WI38 (cell line): ENCODE data around the gene AGPS.

Experiments
- H3K4me3 ChIP-seq: 2 replicates; pipeline ENCODE4 v1.5.1; 2011; ENCODE audit warnings: low read depth, mild to moderate bottlenecking, control low read depth, low read length
- TF ChIP-seq, protein P1 (sequence below): IDR thresholded peaks from 2 replicates; pipeline ENCODE4 v1.5.1; 2012; ENCODE audit warnings: low read depth, mild to moderate bottlenecking, control low read depth, low read length

The AGPS gene

GRCh38 chr2:177394594-177394973 lies 2.0 kb downstream of the AGPS start:
- no peak overlapping the region for H3K4me3 ChIP-seq
- TF ChIP-seq, protein P1, sequence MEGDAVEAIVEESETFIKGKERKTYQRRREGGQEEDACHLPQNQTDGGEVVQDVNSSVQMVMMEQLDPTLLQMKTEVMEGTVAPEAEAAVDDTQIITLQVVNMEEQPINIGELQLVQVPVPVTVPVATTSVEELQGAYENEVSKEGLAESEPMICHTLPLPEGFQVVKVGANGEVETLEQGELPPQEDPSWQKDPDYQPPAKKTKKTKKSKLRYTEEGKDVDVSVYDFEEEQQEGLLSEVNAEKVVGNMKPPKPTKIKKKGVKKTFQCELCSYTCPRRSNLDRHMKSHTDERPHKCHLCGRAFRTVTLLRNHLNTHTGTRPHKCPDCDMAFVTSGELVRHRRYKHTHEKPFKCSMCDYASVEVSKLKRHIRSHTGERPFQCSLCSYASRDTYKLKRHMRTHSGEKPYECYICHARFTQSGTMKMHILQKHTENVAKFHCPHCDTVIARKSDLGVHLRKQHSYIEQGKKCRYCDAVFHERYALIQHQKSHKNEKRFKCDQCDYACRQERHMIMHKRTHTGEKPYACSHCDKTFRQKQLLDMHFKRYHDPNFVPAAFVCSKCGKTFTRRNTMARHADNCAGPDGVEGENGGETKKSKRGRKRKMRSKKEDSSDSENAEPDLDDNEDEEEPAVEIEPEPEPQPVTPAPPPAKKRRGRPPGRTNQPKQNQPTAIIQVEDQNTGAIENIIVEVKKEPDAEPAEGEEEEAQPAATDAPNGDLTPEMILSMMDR: no peak

DNA sequence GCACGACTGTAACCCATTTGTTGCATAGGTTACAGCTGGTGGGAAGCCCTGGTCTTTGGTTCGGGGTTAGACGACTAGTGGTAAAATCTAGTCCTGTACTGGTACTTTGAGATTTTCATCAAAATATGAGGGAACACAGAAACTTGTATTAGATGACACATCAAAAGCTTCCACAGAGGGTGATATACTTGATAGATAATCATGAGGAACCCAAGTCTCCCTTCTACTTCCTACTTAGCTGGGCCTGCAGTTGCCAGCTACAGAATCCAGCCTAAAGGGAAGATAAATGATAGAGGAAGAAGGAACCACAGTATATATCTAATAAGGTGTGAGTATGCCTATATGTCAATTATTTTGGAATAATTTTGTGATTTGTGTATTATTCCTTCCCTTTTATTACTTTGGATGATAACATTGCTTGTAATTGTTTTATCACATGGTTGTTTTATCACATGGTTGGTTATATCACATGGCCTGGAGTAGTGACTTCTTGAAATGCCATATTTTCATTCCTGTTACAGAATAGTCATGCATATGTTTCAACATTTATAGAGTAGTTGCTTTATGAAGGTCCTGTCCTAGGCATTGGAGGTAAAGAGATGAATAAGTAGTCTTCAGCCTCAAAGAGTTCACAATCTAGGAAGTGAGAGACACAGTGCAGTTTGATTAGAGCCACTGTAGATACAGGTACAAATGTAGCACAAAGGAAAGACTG lies 2.9 kb downstream of the AGPS start:
- TF ChIP-seq, protein P1: no peak
- H3K4me3 ChIP-seq: no peak overlapping the region

DNA sequence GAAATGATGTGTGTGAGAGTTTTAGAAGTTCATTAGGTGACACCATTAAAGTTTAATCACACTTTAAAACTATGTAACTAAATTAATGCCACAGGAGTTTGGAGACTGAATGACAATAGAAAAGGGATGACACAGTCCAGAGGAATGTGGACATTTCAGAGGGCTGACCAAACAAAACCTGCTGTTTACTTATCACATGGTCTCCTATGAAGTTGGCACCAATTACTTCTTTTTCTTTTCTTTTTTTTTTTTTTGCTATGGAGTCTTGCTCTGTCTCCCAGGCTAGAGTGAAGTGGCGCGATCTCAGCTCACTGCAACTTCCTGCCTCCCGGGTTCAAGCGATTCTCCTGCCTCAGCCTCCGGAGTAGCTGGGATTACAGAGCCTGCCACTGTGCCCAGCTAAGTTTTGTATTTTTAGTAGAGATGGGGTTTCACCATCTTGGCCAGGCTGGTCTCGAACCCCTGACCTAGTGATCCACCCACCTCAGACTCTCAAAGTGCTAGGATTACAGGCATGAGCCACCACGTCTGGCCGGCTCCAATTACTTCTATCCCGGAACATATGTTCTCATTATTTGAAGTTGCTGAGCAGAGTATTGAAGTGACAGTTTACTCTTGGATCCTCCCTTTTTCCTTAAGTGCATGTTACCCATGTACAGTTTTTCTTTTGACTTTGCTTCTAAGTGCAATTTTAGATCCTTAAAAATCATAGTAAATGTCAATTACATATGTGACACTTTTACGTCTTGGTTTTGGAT lies 4.3 kb downstream of the AGPS start:
- no peak overlapping the region for H3K4me3 ChIP-seq
- TF ChIP-seq, protein P1: no peak

DNA sequence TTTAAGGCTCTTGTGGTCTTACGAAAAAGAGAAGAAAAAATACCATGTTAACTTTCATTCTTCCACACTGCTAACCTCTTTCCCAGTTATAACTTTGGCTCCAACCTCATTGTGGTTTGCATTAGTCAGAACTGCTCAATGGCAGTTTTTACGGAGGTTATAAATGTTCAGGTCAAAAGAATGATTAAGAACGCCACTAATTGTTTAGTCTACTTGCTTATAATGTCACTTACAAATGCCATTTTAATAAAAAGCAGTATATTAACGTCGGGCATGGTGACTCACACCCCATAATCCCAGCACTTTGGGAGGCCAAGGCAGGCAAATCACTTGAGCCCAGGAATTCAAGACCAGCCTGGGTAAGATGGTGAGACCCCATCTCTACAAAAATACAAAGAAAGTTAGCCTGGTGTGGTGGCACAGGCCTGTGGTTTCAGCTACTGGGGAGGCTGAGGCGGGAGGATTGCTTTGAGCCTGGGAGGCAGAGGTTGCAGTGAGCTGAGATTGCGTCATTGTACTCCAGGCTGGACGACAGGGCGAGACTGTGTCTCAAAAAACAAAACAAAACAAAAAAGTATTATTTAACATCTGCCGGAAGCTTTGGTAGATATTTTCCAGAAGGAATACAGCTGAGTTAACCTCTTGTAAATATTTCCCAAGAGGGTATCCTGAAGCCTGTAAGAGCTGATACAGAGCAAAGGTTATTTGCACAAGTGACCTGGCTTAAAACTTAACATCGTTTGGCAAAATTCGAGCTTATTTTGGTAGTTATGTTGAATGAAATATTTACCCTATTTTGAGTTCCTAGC lies 5.1 kb downstream of the AGPS start:
- H3K4me3 ChIP-seq: no peak overlapping the region

GRCh38 chr2:177398290-177398683 lies 5.7 kb downstream of the AGPS start:
- TF ChIP-seq, protein P1: no peak
- no peak overlapping the region for H3K4me3 ChIP-seq

More for the DNA sequence above, 5.1 kb downstream of the AGPS start:
- TF ChIP-seq, protein P1: no peak

DNA sequence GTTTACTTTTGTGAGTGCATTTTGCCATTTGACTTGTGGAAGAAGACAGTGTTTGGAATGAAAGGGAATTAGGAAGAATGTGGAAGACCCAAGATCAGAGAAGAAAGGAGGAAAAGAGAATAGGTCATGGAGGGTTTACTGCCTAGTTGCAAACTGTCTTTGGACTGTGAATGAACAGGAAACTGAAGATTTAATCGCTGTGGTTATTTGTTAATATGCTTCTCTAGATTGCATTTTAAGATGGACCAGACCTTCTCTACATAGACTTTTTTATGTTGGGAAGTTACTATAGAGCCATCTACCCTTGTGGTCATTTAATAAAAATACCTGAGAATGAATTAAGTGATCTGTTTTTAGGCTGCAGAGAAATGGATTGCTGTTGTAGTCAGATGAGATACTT lies 6.2 kb downstream of the AGPS start:
- H3K4me3 ChIP-seq: no peak overlapping the region
- TF ChIP-seq, protein P1: no peak

DNA sequence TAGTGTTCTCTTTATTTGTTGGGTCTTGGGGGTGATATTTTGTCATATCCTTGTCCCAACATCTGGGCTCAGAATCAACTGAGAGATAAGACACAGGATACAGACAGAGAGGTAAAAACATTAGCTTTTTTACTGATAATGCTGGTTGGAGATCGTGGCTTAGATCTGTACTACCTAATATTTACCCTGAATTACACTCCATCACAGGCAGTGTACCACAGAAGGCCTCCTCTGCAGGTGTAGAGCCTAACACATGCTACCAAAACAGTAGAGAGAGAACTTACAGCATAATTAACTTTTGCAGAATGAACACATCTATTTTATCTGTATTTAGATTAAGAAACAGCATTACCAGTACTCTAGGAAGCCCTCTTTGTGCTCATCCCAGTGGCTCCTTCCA lies 6.8 kb downstream of the AGPS start:
- TF ChIP-seq, protein P1: no peak
- no peak overlapping the region for H3K4me3 ChIP-seq
